Psoas muscle (tissue), 8 donors: Measurements from ENCODE around the gene MOB3B. TPM values are rescaled to one million over a fixed set of nuclear protein-coding genes. Genes with fewer than 3 reads are reported as not detected.

Source experiments
- ATAC-seq, 4 donors: fragments of 200-7000 bp; cut with Tn5 transposase; one replicate each; pipeline ENCODE4 v1.9.1; 2020; ENCODE audit warnings: moderate library complexity in 3 of 4, mild to moderate bottlenecking in 2 of 4
- DNase-seq, 2 donors: peaks; one replicate each; pipeline ENCODE4 v3.0.0-alpha.2; 2020
- H3K27ac ChIP-seq: fragments of 200-600 bp; one replicate; pipeline ENCODE4 v1.8.0; 2022
- H3K27me3 ChIP-seq, 3 donors: fragments of 200-600 bp in 1 of 3; one replicate each; pipeline versions ENCODE4 v1.6.1 to v1.8.0; 2013 to 2022; ENCODE audit warnings: low read length in 2 of 3, mild to moderate bottlenecking in 2 of 3, moderate library complexity in 1 of 3; ENCODE audit not compliant: insufficient read depth in 3 of 3
- H3K36me3 ChIP-seq, 2 donors: fragments of 200-600 bp in 1 of 2; one replicate each; pipeline versions ENCODE4 v1.6.1 to v1.8.0; 2013 to 2022; ENCODE audit warnings: low read depth in 1 of 2, mild to moderate bottlenecking in 1 of 2, moderate library complexity in 1 of 2; ENCODE audit not compliant: insufficient read depth in 1 of 2
- H3K4me1 ChIP-seq: fragments of 200-600 bp; one replicate; pipeline ENCODE4 v1.8.0; 2022
- H3K4me3 ChIP-seq: fragments of 200-600 bp; one replicate; pipeline ENCODE4 v1.8.0; 2022; ENCODE audit warnings: mild to moderate bottlenecking
- H3K9me3 ChIP-seq: fragments of 200-600 bp; one replicate; pipeline ENCODE4 v1.8.0; 2022
- CTCF ChIP-seq: fragments of 200-600 bp; IDR thresholded peaks from one replicate; pipeline ENCODE4 v1.8.0; 2022; ENCODE audit warnings: antibody characterized with exemption
- WGBS, 3 donors: extraction: QIAGEN DNeasy Blood & Tissue Kit; methylation state at CpG; one replicate each; pipeline versions ENCODE4 v1.1.6 to v1.1.7; 2013; 5-methylcytosine and 5-hydroxymethylcytosine counted together
- intact Hi-C, 2 donors: fragments of 100-400 bp; cut with DNase I; formaldehyde crosslinking; loops; one replicate each; pipeline versions ENCODE4 v1.11.0 to v1.14.2; 2022
- polyA plus RNA-seq, 3 donors: library from polyadenylated mRNA; stranded (reverse); fragments of 200-250 nt; gene quantifications; one replicate each; pipeline ENCODE4 v1.2.3, GENCODE V29; 2013
- total RNA-seq, 4 donors: library from RNA; stranded (reverse); fragmentation: NEBNext Ultra II Directional in 2 of 4; extraction: Animal tissue kit (Norgen Biotek cat#: 25700) in 2 of 4; gene quantifications; one replicate each; pipeline versions ENCODE4 v1.2.1 to v1.2.4, GENCODE V29; 2021 to 2023
- donor health status: healthy with polysubstance abuse.
- donor health status: DM: no; HTN: no; CAD: no; lungs with moderate emphysema.
- donor health status: Bipolar disorder and iron deficiency.
- donor health status: healthy.
- donor health status: DM: yes; HTN: yes; CAD: no.
- donor health status: DM: no; HTN: no; CAD: no.
- donor health status: DM: no; HTN: no; CAD: no.
- donor health status: DM: yes; HTN: yes; CAD: no.

The MOB3B gene
- total and polyA plus RNA-seq, 7 donors, result 0.57 to 4.5 (median 1.8) TPM

GRCh38 chr9:27442464-27442863 lies 87.2 kb downstream of the MOB3B start:
- WGBS, 3 donors, result 71 to 84% (median 72%) methylated on average over 4 of the region's 4 CpGs
- no peak overlapping the region for H3K4me3 ChIP-seq
- no peaks in the 10 kb centered on the region for H3K4me1 ChIP-seq
- no peak for TF ChIP-seq CTCF
- no peak overlapping the region for H3K27ac ChIP-seq
- no peak for ATAC-seq
- DNase-seq, result no peak
- H3K36me3 ChIP-seq, result no peaks in the 10 kb centered on the region
- intact Hi-C loops, result no loop called here
- H3K9me3 ChIP-seq, result no peaks in the 10 kb centered on the region
- H3K27me3 ChIP-seq, result no peaks in the 10 kb centered on the region

- no peak for TF ChIP-seq CTCF
- 92 to 97% (median 95%) methylated on average over 4 of the region's 4 CpGs for WGBS, 3 donors
- H3K36me3 ChIP-seq, result no peaks in the 10 kb centered on the region
- H3K27me3 ChIP-seq, result no peaks in the 10 kb centered on the region
- DNase-seq (no peak), ATAC-seq (no peak)
- intact Hi-C loops, result no loop called here
- no peak overlapping the region for H3K27ac ChIP-seq
- no peaks in the 10 kb centered on the region for H3K4me1 ChIP-seq
- no peak overlapping the region for H3K4me3 ChIP-seq
- no peaks in the 10 kb centered on the region for H3K9me3 ChIP-seq
Observed at GRCh38 chr9:27441741-27442070, 87.9 kb downstream of the MOB3B start.

GRCh38 chr9:27440888-27441740 lies 88.5 kb downstream of the MOB3B start:
- ATAC-seq (no peak), DNase-seq (no peak)
- no peaks in the 10 kb centered on the region for H3K27me3 ChIP-seq
- H3K4me3 ChIP-seq, result no peak overlapping the region
- intact Hi-C loops, result no loop called here
- H3K9me3 ChIP-seq, result no peaks in the 10 kb centered on the region
- no peak for TF ChIP-seq CTCF
- no peaks in the 10 kb centered on the region for H3K4me1 ChIP-seq
- WGBS, 3 donors, result 67 to 84% (median 68%) methylated on average over 5 of the region's 5 CpGs
- H3K36me3 ChIP-seq, result no peaks in the 10 kb centered on the region
- H3K27ac ChIP-seq, result no peak overlapping the region

- Histone ChIP-seq H3K27ac (no peak overlapping the region), H3K4me3 (no peak overlapping the region), H3K27me3 (no peaks in the 10 kb centered on the region), H3K36me3 (no peaks in the 10 kb centered on the region), H3K4me1 (no peaks in the 10 kb centered on the region), H3K9me3 (no peaks in the 10 kb centered on the region)
- WGBS, 3 donors, result 72 to 89% (median 73%) methylated on average over 7 of the region's 7 CpGs
- ATAC-seq (no peak), DNase-seq (no peak)
- intact Hi-C loops, result loop anchor here in 1 of 2 donors (10.0 kb wide), 1 partner anchor 104 kb away; no protein-coding TSS in a partner anchor
- TF ChIP-seq CTCF, result no peak
Observed at GRCh38 chr9:27438522-27438921, 91.1 kb downstream of the MOB3B start.
